ENCODE measurements around the gene PHF2. TPM values are rescaled to one million over a fixed set of nuclear protein-coding genes. Genes with fewer than 3 reads are reported as not detected.

PHF2 gene
- total and polyA plus RNA-seq, 2 donors (not counting 1 experiment from before 2014, with no cell fraction given), result 11.0 to 28.8 TPM

DNA sequence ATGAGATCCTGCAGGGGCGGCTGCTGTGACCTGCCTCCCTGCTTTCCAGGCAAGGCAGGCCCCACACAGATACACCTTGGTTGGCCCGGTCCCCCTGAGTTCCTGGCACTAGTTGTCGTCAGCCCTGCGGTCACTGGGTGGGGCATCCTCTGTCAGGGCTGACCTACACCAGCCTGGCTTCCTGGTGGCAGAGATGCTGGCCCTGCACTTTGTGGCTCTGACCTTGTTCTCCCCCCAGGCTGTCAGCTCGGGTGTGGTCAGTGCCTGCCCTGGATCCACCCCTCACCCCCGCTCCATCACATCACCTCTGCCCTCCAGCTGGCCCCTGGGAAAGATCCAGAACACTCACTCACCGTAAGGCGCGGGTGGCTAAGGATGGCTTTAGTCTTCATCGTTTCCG, 74.1 kb downstream of the PHF2 start:
- Histone ChIP-seq H3K27me3 (replicated peaks in 1 of 4; ENCODE audit: control extremely low read depth in 1 of 4, control insufficient read depth in 3 of 4, insufficient read depth in 4 of 4, low read length in 3 of 4) (no peaks in the 10 kb centered on the region), H3K79me2 (ENCODE audit: control insufficient read depth, insufficient read depth, low read length) (no peaks in the 10 kb centered on the region), H3K9ac (ENCODE audit: low read length) (no peak overlapping the region), H3K4me2 (replicated peaks; ENCODE audit: low read depth, low read length, poor library complexity, severe bottlenecking) (no peak overlapping the region), H3K36me3 (replicated peaks in 1 of 2; ENCODE audit: control extremely low read depth in 1 of 2, control insufficient read depth in 1 of 2, extremely low read depth in 1 of 2, insufficient read depth in 2 of 2, low read length in 1 of 2) (peaks cover 0 to 42% of the 10 kb centered on the region in 2 experiments), H2AFZ (ENCODE audit: insufficient read depth, low read depth, low read length, poor library complexity, severe bottlenecking) (no peak overlapping the region), H3K27ac (ENCODE audit: low read length in 2 of 2) (no peak overlapping the region), H3K4me1 (ENCODE audit: control insufficient read depth in 2 of 2, insufficient read depth in 2 of 2, low read length in 2 of 2) (no peaks in the 10 kb centered on the region), H3K4me3 (ENCODE audit: control extremely low read depth in 1 of 5, extremely low read depth in 1 of 5, insufficient read depth in 1 of 5, low read depth in 2 of 5, low read length in 4 of 5) (no peak overlapping the region), H3K9me3 (ENCODE audit: control extremely low read depth in 1 of 3, control insufficient read depth in 2 of 3, insufficient read depth in 1 of 3, low read length in 2 of 3) (no peaks in the 10 kb centered on the region), H4K20me1 (ENCODE audit: control insufficient read depth, insufficient read depth, low read length, poor library complexity, severe bottlenecking) (no peaks in the 10 kb centered on the region)
- no peak for ATAC-seq (ENCODE audit: low read depth)
- DNase-seq, result no peak
- ChIA-PET CTCF (no interaction called here), POLR2A (no interaction called here)
- Mint-ChIP-seq H3K27me3 (no peaks in the 10 kb centered on the region), H3K9me3 (ENCODE audit: insufficient read depth) (no peaks in the 10 kb centered on the region), H3K4me1 (no peaks in the 10 kb centered on the region), H3K4me3 (no peak overlapping the region), H3K27ac (no peak overlapping the region)
- intact Hi-C loops (cut with micrococcal nuclease), result no loop called here
- TF ChIP-seq, protein P1, sequence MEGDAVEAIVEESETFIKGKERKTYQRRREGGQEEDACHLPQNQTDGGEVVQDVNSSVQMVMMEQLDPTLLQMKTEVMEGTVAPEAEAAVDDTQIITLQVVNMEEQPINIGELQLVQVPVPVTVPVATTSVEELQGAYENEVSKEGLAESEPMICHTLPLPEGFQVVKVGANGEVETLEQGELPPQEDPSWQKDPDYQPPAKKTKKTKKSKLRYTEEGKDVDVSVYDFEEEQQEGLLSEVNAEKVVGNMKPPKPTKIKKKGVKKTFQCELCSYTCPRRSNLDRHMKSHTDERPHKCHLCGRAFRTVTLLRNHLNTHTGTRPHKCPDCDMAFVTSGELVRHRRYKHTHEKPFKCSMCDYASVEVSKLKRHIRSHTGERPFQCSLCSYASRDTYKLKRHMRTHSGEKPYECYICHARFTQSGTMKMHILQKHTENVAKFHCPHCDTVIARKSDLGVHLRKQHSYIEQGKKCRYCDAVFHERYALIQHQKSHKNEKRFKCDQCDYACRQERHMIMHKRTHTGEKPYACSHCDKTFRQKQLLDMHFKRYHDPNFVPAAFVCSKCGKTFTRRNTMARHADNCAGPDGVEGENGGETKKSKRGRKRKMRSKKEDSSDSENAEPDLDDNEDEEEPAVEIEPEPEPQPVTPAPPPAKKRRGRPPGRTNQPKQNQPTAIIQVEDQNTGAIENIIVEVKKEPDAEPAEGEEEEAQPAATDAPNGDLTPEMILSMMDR (IDR thresholded peaks at IDR 0.05), result no peak
- no peak for TF ChIP-seq EZH2 (IDR thresholded peaks at IDR 0.05; ENCODE audit: borderline replicate concordance, insufficient read depth, low read depth, low read length, poor library complexity, severe bottlenecking)
- 94% methylated on average over 6 of the region's 11 CpGs for WGBS (ENCODE audit: insufficient coverage)

- Histone ChIP-seq H3K9me3 (ENCODE audit: control extremely low read depth in 1 of 3, control insufficient read depth in 2 of 3, insufficient read depth in 1 of 3, low read length in 2 of 3) (no peaks in the 10 kb centered on the region), H3K9ac (ENCODE audit: low read length) (no peak overlapping the region), H3K27me3 (replicated peaks in 1 of 4; ENCODE audit: control extremely low read depth in 1 of 4, control insufficient read depth in 3 of 4, insufficient read depth in 4 of 4, low read length in 3 of 4) (no peaks in the 10 kb centered on the region), H3K27ac (ENCODE audit: low read length in 2 of 2) (no peak overlapping the region), H3K4me3 (ENCODE audit: control extremely low read depth in 1 of 5, extremely low read depth in 1 of 5, insufficient read depth in 1 of 5, low read depth in 2 of 5, low read length in 4 of 5) (no peak overlapping the region), H2AFZ (ENCODE audit: insufficient read depth, low read depth, low read length, poor library complexity, severe bottlenecking) (no peak overlapping the region), H3K79me2 (ENCODE audit: control insufficient read depth, insufficient read depth, low read length) (no peaks in the 10 kb centered on the region), H3K4me1 (ENCODE audit: control insufficient read depth in 2 of 2, insufficient read depth in 2 of 2, low read length in 2 of 2) (no peaks in the 10 kb centered on the region), H3K36me3 (replicated peaks in 1 of 2; ENCODE audit: control extremely low read depth in 1 of 2, control insufficient read depth in 1 of 2, extremely low read depth in 1 of 2, insufficient read depth in 2 of 2, low read length in 1 of 2) (peaks cover 0 to 41% of the 10 kb centered on the region in 2 experiments), H4K20me1 (ENCODE audit: control insufficient read depth, insufficient read depth, low read length, poor library complexity, severe bottlenecking) (no peaks in the 10 kb centered on the region), H3K4me2 (replicated peaks; ENCODE audit: low read depth, low read length, poor library complexity, severe bottlenecking) (no peak overlapping the region)
- DNase-seq, result no peak
- H3K27ac Mint-ChIP-seq, result no peak overlapping the region
- no peaks in the 10 kb centered on the region for H3K9me3 Mint-ChIP-seq (ENCODE audit: insufficient read depth)
- ChIA-PET POLR2A (no interaction called here), CTCF (no interaction called here)
- 98% methylated on average over 5 of the region's 5 CpGs for WGBS (ENCODE audit: insufficient coverage)
- no peak for TF ChIP-seq EZH2 (IDR thresholded peaks at IDR 0.05; ENCODE audit: borderline replicate concordance, insufficient read depth, low read depth, low read length, poor library complexity, severe bottlenecking)
- TF ChIP-seq, protein P1 (IDR thresholded peaks at IDR 0.05), result no peak
- H3K4me1 Mint-ChIP-seq, result no peaks in the 10 kb centered on the region
- H3K27me3 Mint-ChIP-seq, result no peaks in the 10 kb centered on the region
- H3K4me3 Mint-ChIP-seq, result no peak overlapping the region
- intact Hi-C loops (cut with micrococcal nuclease), result no loop called here
- ATAC-seq (ENCODE audit: low read depth), result no peak
Observed at GRCh38 chr9:93651521-93651950, 75.2 kb downstream of the PHF2 start.
